GM12878 (cell line): ENCODE data around the gene ADAM15. TPM values are rescaled to one million over a fixed set of nuclear protein-coding genes. Genes with fewer than 3 reads are reported as not detected.
A peak's percentile ranks its signal among the peaks of the same experiment; 100 is the strongest.

Experiments used
- ATAC-seq: fragments of 200-7000 bp; cut with Tn5 transposase; 3 replicates; pipeline ENCODE4 v1.9.1; 2020; ENCODE audit warnings: mild to moderate bottlenecking, moderate library complexity
- BruUV-seq: library from RNA; stranded (reverse); fragments of 400-500 nt; replicated peaks from 2 replicates; lab custom pipeline; 2021; lab: Mats Ljungman, UMichigan
- CTCF ChIA-PET: fragments of 300-600 bp; sonication (Branson Sonifier 250); formaldehyde crosslinking; extraction: SDS; loops from one replicate; lab custom pipeline; 2021; ENCODE audit warnings: inconsistent platforms; lab: Yijun Ruan, JAX
- POLR2A ChIA-PET: fragments of 350-600 bp; formaldehyde crosslinking; extraction: SDS; loops from one replicate; lab custom pipeline; 2021; ENCODE audit warnings: inconsistent platforms; lab: Charles Lee
- RAD21 ChIA-PET: fragments of 300-600 bp; sonication (Branson Sonifier 250); formaldehyde crosslinking; loops from one replicate; lab custom pipeline; 2023; ENCODE audit warnings: antibody characterized with exemption; ENCODE audit not compliant: unreplicated experiment; lab: Charles Lee
- SMC1A ChIA-PET: fragments of 300-600 bp; sonication (Branson Sonifier 250); formaldehyde crosslinking; loops from one replicate; lab custom pipeline; 2023; ENCODE audit not compliant: unreplicated experiment, uncharacterized antibody; lab: Charles Lee
- DNase-seq: peaks from one replicate; pipeline ENCODE4 v3.0.0-alpha.2; 2011; ENCODE audit warnings: low read depth, low spot score
- FAIRE-seq: peaks from 3 replicates; lab custom pipeline; 2011; peaks lifted over from hg19 to GRCh38; lab: Jason Lieb, UNC
- H2AFZ ChIP-seq: 2 replicates; pipeline ENCODE4 v1.6.0; 2011; ENCODE audit warnings: low read depth, low read length, control low read depth; ENCODE audit not compliant: control insufficient read depth
- H3K27ac ChIP-seq: 2 replicates; pipeline ENCODE4 v1.5.1; 2011; ENCODE audit warnings: control low read depth; ENCODE audit not compliant: control insufficient read depth, insufficient read depth
- H3K27me3 ChIP-seq, 2 experiments: replicated peaks in 1 of 2; 2 replicates each; pipeline versions ENCODE4 v1.6.0 to v1.6.1; 2011; ENCODE audit warnings: low read length in 1 of 2; ENCODE audit not compliant: control insufficient read depth in 2 of 2, insufficient read depth in 2 of 2
- H3K36me3 ChIP-seq, 2 experiments: 2 replicates each; pipeline ENCODE4 v1.5.1; 2011; ENCODE audit warnings: low read length in 1 of 2; ENCODE audit not compliant: control insufficient read depth in 2 of 2, insufficient read depth in 2 of 2
- H3K4me1 ChIP-seq: 2 replicates; pipeline ENCODE4 v1.6.1; 2011; ENCODE audit warnings: mild to moderate bottlenecking, low read length, moderate library complexity, mixed read lengths; ENCODE audit not compliant: control insufficient read depth, insufficient read depth
- H3K4me2 ChIP-seq: 2 replicates; pipeline ENCODE4 v1.6.0; 2011; ENCODE audit warnings: control low read depth; ENCODE audit not compliant: control insufficient read depth, insufficient read depth
- H3K4me3 ChIP-seq: fragments of 200-600 bp; sonication (generic); 2 replicates; pipeline ENCODE4 v1.5.1; 2016
- H3K79me2 ChIP-seq: 2 replicates; pipeline ENCODE4 v1.6.0; 2011; ENCODE audit warnings: low read length; ENCODE audit not compliant: control insufficient read depth, insufficient read depth
- H3K9ac ChIP-seq: 2 replicates; pipeline ENCODE4 v1.8.0; 2011; ENCODE audit warnings: low read length, control low read depth, mixed read lengths; ENCODE audit not compliant: control insufficient read depth, insufficient read depth
- H3K9me3 ChIP-seq: replicated peaks from 3 replicates; pipeline ENCODE4 v1.5.1; 2011; ENCODE audit warnings: mild to moderate bottlenecking, low read length; ENCODE audit not compliant: control insufficient read depth, insufficient read depth
- H4K20me1 ChIP-seq: 2 replicates; pipeline ENCODE4 v1.6.0; 2011; ENCODE audit not compliant: control insufficient read depth, insufficient read depth
- BACH1 ChIP-seq: fragments of 450-650 bp; IDR thresholded peaks from 2 replicates; pipeline ENCODE4 v1.6.1; 2017; ENCODE audit warnings: mild to moderate bottlenecking, borderline replicate concordance
- RUNX3 ChIP-seq: IDR thresholded peaks from 2 replicates; pipeline ENCODE4 v1.6.1; 2012; ENCODE audit warnings: low read length, inconsistent platforms
- WGBS: methylation state at CpG from one replicate; pipeline ENCODE4 v1.1.6; 2016; ENCODE audit warnings: low lambda C conversion rate; ENCODE audit not compliant: insufficient replicate concordance, insufficient coverage; ENCODE audit errors: missing lambda C conversion rate; 5-methylcytosine and 5-hydroxymethylcytosine counted together
- in situ Hi-C: fragments of 300-500 bp; cut with MboI; formaldehyde crosslinking; loops from 9 replicates; pipeline ENCODE4 v1.14.3; 2018; ENCODE audit warnings: mixed read lengths
- intact Hi-C: fragments of 100-400 bp; cut with micrococcal nuclease; formaldehyde crosslinking; loops from one replicate; pipeline ENCODE4 v1.14.2; 2022; ENCODE audit not compliant: unreplicated experiment
- polyA plus RNA-seq, 11 experiments: library from polyadenylated mRNA; depleted of rRNA in 4 of 11; unstranded in 6 of 11; stranded (reverse) in 5 of 11; fragments of >200 nt; fragmentation: Nextera tagmentation in 4 of 11; fragmentation: Illumina TruSeq in 1 of 11; extraction: Ambion mirVana in 4 of 11; extraction: Trizol in 1 of 11; gene quantifications; 1 replicate in 1 of 11; 2 replicates in 10 of 11; pipeline versions ENCODE4 v1.2.1 to v1.2.3, GENCODE V29; 2011 to 2016; ENCODE audit warnings: inconsistent platforms in 2 of 11, missing spikeins in 2 of 11, low read depth in 1 of 11
- total RNA-seq, 4 experiments: library from RNA; depleted of rRNA in 3 of 4; stranded (reverse); fragments of >200 nt in 3 of 4; fragmentation: Illumina TruSeq in 1 of 4; extraction: Trizol in 1 of 4; gene quantifications; 2 replicates each; pipeline versions ENCODE4 v1.2.1 to v1.2.3, GENCODE V29; 2013 to 2021

Gene ADAM15
- total and polyA plus RNA-seq, 10 of the 15 experiments (the other 5 are each of a cell fraction or from before 2014, with no cell fraction given) = 0.29 to 38.8 (median 14.7) TPM

- CTCF ChIA-PET = interaction anchor here (0.6 to 4.2 kb wide), 13 partner anchors 16 to 459 kb away, joined by 3 to 34 read pairs (median 5); partner anchors contain the start of genes KRTCAP2, PBXIP1, PMVK and SHC1
- TF ChIP-seq RUNX3 (no peak), BACH1 (0 out of 2 replicates have a peak, but pooled peaks have one; percentile 17)
- H2AFZ ChIP-seq = no peak overlapping the region
- ATAC-seq (no peak), DNase-seq (no peak), FAIRE-seq (no peak)
- peaks cover 19% of the 10 kb centered on the region for H3K4me1 ChIP-seq
- SMC1A ChIA-PET = interaction anchor here (0.8 to 1.6 kb wide), 6 partner anchors 27 to 70 kb away, joined by 3 to 5 read pairs (median 3); partner anchors contain the start of gene SHC1
- no peak overlapping the region for H3K27ac ChIP-seq
- H3K4me2 ChIP-seq = peak overlapping the region; percentile 35; the same call in 1 of the 2 replicates
- H3K9me3 ChIP-seq = no peaks in the 10 kb centered on the region
- intact Hi-C loops (no loop called here), in situ Hi-C loops (no loop called here)
- RAD21 ChIA-PET = interaction anchor here (1.1 to 3.1 kb wide), 3 partner anchors 15 to 63 kb away, joined by 3 to 14 read pairs (median 4); partner anchors contain the start of genes PBXIP1 and ZBTB7B
- H3K4me3 ChIP-seq = no peak overlapping the region
- H3K9ac ChIP-seq = no peak overlapping the region
- H3K79me2 ChIP-seq = no peaks in the 10 kb centered on the region; the same call in 1 of the 2 replicates
- H4K20me1 ChIP-seq = no peaks in the 10 kb centered on the region
- no peaks in the 10 kb centered on the region; a peak in 1 of 4 replicates for H3K27me3 ChIP-seq
- 94% methylated on average over 7 of the region's 8 CpGs for WGBS
- peaks cover 0 to 15% of the 10 kb centered on the region in 2 experiments; a peak in 2 of 4 replicates for H3K36me3 ChIP-seq
- BruUV-seq = no TSS peak
- POLR2A ChIA-PET = interaction anchor here (1.6 to 2.8 kb wide), 3 partner anchors 15 to 83 kb away, joined by 4 to 10 read pairs (median 8); partner anchors contain the start of gene PMVK
Measured at GRCh38 chr1:155018617-155019348, 32.3 kb upstream of the ADAM15 start.
